OCI-LY7 (cell line): ENCODE measurements around the gene SRRM4. TPM values are rescaled to one million over a fixed set of nuclear protein-coding genes. Genes with fewer than 3 reads are reported as not detected.

Source experiments
- BruUV-seq: library from RNA; stranded (reverse); fragments of 400-500 nt; replicated peaks from 2 replicates; lab custom pipeline; 2021; lab: Mats Ljungman, UMichigan
- CTCF ChIA-PET: fragments of 300-600 bp; sonication (Branson Sonifier 250); formaldehyde crosslinking; loops from one replicate; lab custom pipeline; 2022; ENCODE audit warnings: antibody characterized with exemption; ENCODE audit not compliant: unreplicated experiment; lab: Charles Lee
- POLR2A ChIA-PET: fragments of 300-600 bp; sonication (Branson Sonifier 250); formaldehyde crosslinking; loops from one replicate; lab custom pipeline; 2022; ENCODE audit warnings: antibody characterized with exemption; lab: Charles Lee
- DNase-seq: peaks from one replicate; pipeline ENCODE4 v3.0.0-alpha.2; 2015; ENCODE audit warnings: low spot score
- H2AFZ ChIP-seq: fragments of 200-600 bp; sonication (generic), shearing (Covaris generic); 2 replicates; pipeline ENCODE4 v1.6.1; 2014; ENCODE audit warnings: mild to moderate bottlenecking, antibody characterized with exemption, low read length, moderate library complexity
- H3K27ac ChIP-seq: fragments of 200-600 bp; sonication (generic); 2 replicates; pipeline ENCODE4 v1.5.1; 2014; ENCODE audit warnings: mixed run types, low read depth, mild to moderate bottlenecking, moderate library complexity, low read length, inconsistent platforms; ENCODE audit not compliant: poor library complexity, severe bottlenecking
- H3K36me3 ChIP-seq: fragments of 200-600 bp; sonication (generic); 2 replicates; pipeline ENCODE4 v1.6.1; 2014; ENCODE audit warnings: mild to moderate bottlenecking, antibody characterized with exemption, low read length, moderate library complexity, mixed read lengths; ENCODE audit not compliant: insufficient read depth
- H3K4me1 ChIP-seq: fragments of 200-600 bp; sonication (generic); 2 replicates; pipeline ENCODE4 v1.5.1; 2014; ENCODE audit warnings: mild to moderate bottlenecking, low read length; ENCODE audit not compliant: insufficient read depth, poor library complexity, severe bottlenecking
- H3K4me2 ChIP-seq: fragments of 200-600 bp; sonication (generic); 2 replicates; pipeline ENCODE4 v1.6.1; 2014; ENCODE audit warnings: mild to moderate bottlenecking, low read length
- H3K4me3 ChIP-seq: fragments of 200-600 bp; sonication (generic); 2 replicates; pipeline ENCODE4 v1.5.1; 2014; ENCODE audit warnings: mild to moderate bottlenecking, low read depth, low read length; ENCODE audit not compliant: poor library complexity, severe bottlenecking
- H3K79me2 ChIP-seq: fragments of 200-600 bp; sonication (generic); 2 replicates; pipeline ENCODE4 v1.6.1; 2016; ENCODE audit warnings: low read depth, mild to moderate bottlenecking, low read length, moderate library complexity, mixed read lengths; ENCODE audit not compliant: insufficient read depth
- H3K9me2 ChIP-seq: fragments of 200-600 bp; sonication (generic); 2 replicates; pipeline ENCODE4 v1.6.1; 2016; ENCODE audit warnings: mild to moderate bottlenecking, low read length, mixed read lengths; ENCODE audit not compliant: insufficient read depth
- H3K9me3 ChIP-seq: fragments of 200-600 bp; sonication (generic); 2 replicates; pipeline ENCODE4 v1.6.1; 2014; ENCODE audit warnings: mild to moderate bottlenecking, mixed run types, low read length, mixed read lengths
- H4K20me1 ChIP-seq: fragments of 200-600 bp; sonication (generic); 2 replicates; pipeline ENCODE4 v1.6.1; 2014; ENCODE audit warnings: mild to moderate bottlenecking, antibody characterized with exemption, low read length, moderate library complexity, mixed read lengths; ENCODE audit not compliant: insufficient read depth
- EZH2phosphoT487 ChIP-seq: fragments of 200-600 bp; sonication (generic); IDR thresholded peaks from 2 replicates; pipeline ENCODE4 v1.6.1; 2018; ENCODE audit warnings: low read depth, borderline replicate concordance, mild to moderate bottlenecking, mixed run types, antibody characterized with exemption, low read length, moderate library complexity, mixed read lengths
- intact Hi-C: fragments of 100-400 bp; cut with micrococcal nuclease; formaldehyde crosslinking; loops from one replicate; pipeline ENCODE4 v1.10.0; 2022; ENCODE audit not compliant: unreplicated experiment
- total RNA-seq, 2 experiments: library from RNA; depleted of rRNA in 1 of 2; stranded (reverse); fragments of >200 nt in 1 of 2; shearing (Covaris generic) in 1 of 2; gene quantifications; 2 replicates each; pipeline ENCODE4 v1.2.3, GENCODE V29; 2014 to 2022
- TF ChIP-seq, protein P1 (sequence below): fragments of 200-600 bp; sonication (generic); conservative IDR thresholded peaks from 2 replicates; pipeline ENCODE4 v1.5.1; 2014; ENCODE audit warnings: mild to moderate bottlenecking, antibody characterized with exemption, low read length, moderate library complexity, mixed read lengths

Gene SRRM4
- total RNA-seq, 2 experiments from 2014 or later = not detected

- H3K27ac ChIP-seq = no peak overlapping the region
- TF ChIP-seq, protein P1, sequence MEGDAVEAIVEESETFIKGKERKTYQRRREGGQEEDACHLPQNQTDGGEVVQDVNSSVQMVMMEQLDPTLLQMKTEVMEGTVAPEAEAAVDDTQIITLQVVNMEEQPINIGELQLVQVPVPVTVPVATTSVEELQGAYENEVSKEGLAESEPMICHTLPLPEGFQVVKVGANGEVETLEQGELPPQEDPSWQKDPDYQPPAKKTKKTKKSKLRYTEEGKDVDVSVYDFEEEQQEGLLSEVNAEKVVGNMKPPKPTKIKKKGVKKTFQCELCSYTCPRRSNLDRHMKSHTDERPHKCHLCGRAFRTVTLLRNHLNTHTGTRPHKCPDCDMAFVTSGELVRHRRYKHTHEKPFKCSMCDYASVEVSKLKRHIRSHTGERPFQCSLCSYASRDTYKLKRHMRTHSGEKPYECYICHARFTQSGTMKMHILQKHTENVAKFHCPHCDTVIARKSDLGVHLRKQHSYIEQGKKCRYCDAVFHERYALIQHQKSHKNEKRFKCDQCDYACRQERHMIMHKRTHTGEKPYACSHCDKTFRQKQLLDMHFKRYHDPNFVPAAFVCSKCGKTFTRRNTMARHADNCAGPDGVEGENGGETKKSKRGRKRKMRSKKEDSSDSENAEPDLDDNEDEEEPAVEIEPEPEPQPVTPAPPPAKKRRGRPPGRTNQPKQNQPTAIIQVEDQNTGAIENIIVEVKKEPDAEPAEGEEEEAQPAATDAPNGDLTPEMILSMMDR = no peak
- no peak for TF ChIP-seq EZH2phosphoT487
- no TSS peak for BruUV-seq
- POLR2A ChIA-PET = no interaction called here
- DNase-seq = no peak
- no peaks in the 10 kb centered on the region for H3K4me1 ChIP-seq
- no peaks in the 10 kb centered on the region for H4K20me1 ChIP-seq
- no peaks in the 10 kb centered on the region for H3K36me3 ChIP-seq
- H3K9me3 ChIP-seq = no peaks in the 10 kb centered on the region
- no peak overlapping the region for H2AFZ ChIP-seq
- no peaks in the 10 kb centered on the region for H3K9me2 ChIP-seq
- H3K4me2 ChIP-seq = no peak overlapping the region
- CTCF ChIA-PET = no interaction called here
- H3K4me3 ChIP-seq = no peak overlapping the region
- intact Hi-C loops = no loop called here
- no peaks in the 10 kb centered on the region for H3K79me2 ChIP-seq
These were observed 222.8 kb downstream of the SRRM4 start for GRCh38 chr12:119204131-119204530.

DNA sequence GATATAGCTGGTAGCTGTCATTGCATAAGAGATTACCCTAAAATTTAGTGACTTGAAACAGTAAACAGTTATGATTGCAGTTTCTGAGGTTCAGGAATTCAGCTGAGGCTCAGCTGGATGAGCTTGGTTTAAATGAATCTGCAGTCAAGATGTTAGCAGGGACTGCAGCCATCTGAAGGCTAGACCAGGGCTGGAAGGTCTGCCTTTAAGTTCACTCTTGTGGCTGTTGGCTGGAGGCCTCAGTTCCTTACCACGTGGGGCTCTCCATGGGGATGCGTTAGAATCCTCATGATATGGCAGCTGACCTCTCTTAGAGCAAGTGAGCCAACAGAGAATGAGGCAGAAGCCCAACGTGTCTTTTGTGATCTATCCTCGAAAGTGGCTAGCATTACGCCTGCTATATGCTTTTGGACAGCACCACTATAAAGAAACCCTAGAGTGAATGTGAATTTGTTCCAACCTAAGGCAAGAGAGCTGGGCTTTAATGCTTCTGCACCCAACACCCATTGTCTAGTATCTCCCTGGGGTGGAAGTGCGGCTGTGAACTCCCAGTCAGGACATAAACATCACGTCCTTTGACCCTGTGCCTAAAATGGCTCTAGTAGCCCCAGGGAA is 223.4 kb downstream of the SRRM4 start:
- Histone ChIP-seq H3K4me1 (no peaks in the 10 kb centered on the region), H4K20me1 (no peaks in the 10 kb centered on the region), H3K79me2 (no peaks in the 10 kb centered on the region), H3K9me2 (no peaks in the 10 kb centered on the region), H3K4me3 (no peak overlapping the region), H3K36me3 (no peaks in the 10 kb centered on the region), H2AFZ (no peak overlapping the region), H3K27ac (no peak overlapping the region), H3K4me2 (no peak overlapping the region), H3K9me3 (no peaks in the 10 kb centered on the region)
- BruUV-seq = no TSS peak
- intact Hi-C loops = no loop called here
- ChIA-PET CTCF (no interaction called here), POLR2A (interaction anchor here (0.5 kb wide), 1 partner anchor 1061 kb away, joined by 3 read pairs; no protein-coding TSS in a partner anchor)
- TF ChIP-seq EZH2phosphoT487 = no peak
- TF ChIP-seq, protein P1 = no peak
- DNase-seq = no peak

GRCh38 chr12:119206348-119207062 is 225.2 kb downstream of the SRRM4 start:
- CTCF ChIA-PET = no interaction called here
- Histone ChIP-seq H3K9me3 (no peaks in the 10 kb centered on the region), H3K36me3 (no peaks in the 10 kb centered on the region), H3K4me1 (no peaks in the 10 kb centered on the region), H3K9me2 (no peaks in the 10 kb centered on the region), H3K79me2 (no peaks in the 10 kb centered on the region), H3K4me3 (no peak overlapping the region), H3K27ac (no peak overlapping the region), H2AFZ (no peak overlapping the region), H3K4me2 (no peak overlapping the region), H4K20me1 (no peaks in the 10 kb centered on the region)
- TF ChIP-seq EZH2phosphoT487 = no peak
- TF ChIP-seq, protein P1 = no peak
- intact Hi-C loops = no loop called here
- POLR2A ChIA-PET = no interaction called here
- DNase-seq = no peak
- no TSS peak for BruUV-seq
